HG02571 (cell line): Measurements from ENCODE around the gene IRAG1.

ENCODE experiments used
- ATAC-seq: cut with Tn5 transposase; IDR thresholded peaks from one replicate; pipeline ENCODE4 v1.9.1; 2021; ENCODE audit warnings: mild to moderate bottlenecking, moderate library complexity; ENCODE audit not compliant: unreplicated experiment

Gene IRAG1

DNA sequence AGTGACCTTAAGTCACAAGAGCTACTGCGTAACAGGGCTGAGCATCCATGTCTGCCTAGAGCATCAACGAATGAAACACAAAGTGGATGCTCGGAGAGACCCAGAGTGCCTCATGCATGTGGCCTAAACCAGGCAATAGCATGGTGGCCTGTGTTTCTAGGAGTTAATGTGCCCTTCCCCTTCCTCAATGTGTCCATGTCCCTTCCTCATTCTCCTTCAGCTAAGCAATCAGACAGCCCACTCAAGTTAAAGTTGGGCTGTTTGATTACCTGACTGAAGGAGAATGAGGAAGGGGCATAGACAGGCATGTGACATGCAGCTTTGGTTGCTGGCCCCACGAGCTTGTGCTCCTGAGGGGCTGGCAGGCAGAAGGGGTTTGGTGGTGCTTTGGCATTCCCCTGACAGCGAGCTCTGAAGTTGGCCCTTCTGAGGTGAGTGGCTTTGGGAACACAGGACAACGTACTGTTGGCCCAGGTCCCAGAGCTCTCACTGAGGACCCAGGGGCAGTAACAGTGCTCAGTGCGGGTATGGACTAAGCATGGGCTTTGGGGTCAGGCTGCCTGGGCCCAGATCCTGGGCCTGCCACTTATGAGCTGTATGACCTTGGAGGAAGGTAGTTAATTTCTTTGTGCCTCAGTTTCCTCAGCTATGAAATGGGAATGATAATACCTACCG lies 46.7 kb downstream of the IRAG1 start:
- no peak for ATAC-seq

DNA sequence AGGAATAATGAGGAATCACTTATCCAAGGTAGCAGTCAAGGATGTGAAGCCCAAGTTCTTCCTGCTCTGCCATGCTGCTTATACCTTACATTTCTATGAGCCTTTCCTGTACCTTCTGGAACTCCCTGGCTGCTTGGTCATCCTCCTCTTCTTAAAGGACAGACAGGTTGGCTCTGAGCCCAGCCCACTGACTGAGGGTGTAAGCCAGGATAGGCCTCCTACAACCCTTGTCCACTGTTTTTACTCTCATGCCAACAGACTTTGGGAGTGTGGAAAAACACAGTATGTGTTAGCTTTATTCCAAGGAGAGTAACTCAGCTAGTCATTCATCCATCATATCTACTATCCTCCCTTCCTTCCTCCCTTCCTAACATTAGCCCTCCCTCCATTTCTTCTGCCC lies 47.5 kb downstream of the IRAG1 start:
- ATAC-seq = no peak

DNA sequence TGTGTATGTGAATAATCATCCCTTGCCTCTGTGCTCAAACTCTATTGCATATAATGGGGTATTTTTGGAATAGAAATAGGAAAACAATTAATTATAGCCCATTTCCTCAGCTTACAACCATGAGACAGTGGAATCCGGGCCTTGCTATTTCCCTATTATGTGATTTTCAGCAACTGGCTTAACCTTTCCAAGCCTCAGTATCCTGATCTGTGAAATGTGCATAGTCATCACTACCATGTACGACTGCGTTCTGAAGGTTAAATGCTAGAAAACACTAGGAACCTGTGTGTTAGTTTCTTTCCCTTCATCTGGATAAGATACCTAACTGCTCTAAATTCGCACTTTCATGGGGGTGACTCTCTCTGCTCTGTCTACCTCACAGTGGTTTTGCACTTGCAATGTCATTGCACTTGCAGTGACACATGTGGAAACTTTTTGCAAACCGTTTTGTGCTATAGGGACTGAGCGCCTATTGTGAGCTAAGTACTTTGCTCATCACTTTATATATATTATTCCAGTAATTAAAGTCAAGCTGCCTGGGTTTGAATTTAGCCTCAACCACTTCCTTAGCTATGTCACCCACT lies 48.3 kb downstream of the IRAG1 start:
- no peak for ATAC-seq
